Epithelial cell of esophagus (primary cell): Measurements from ENCODE around the gene XCR1.

Source experiments
- DNase-seq: peaks from one replicate; pipeline ENCODE4 v3.0.0; 2010; ENCODE audit warnings: low read depth
- H3K4me3 ChIP-seq: 2 replicates; pipeline ENCODE4 v1.5.1; 2011; ENCODE audit warnings: mild to moderate bottlenecking, low read length, control low read depth
- CTCF ChIP-seq: IDR thresholded peaks from 2 replicates; pipeline ENCODE4 v1.5.1; 2011; ENCODE audit warnings: low read depth, mild to moderate bottlenecking, low read length, control low read depth, inconsistent platforms; ENCODE audit not compliant: insufficient read depth; ENCODE audit errors: missing control alignments

XCR1 gene

GRCh38 chr3:45987368-45988291, 39.7 kb downstream of the XCR1 start:
- no peak overlapping the region for H3K4me3 ChIP-seq
- no peak for DNase-seq
- no peak for TF ChIP-seq CTCF

- peak; percentile 77 for DNase-seq
- TF ChIP-seq CTCF: no peak
- no peak overlapping the region for H3K4me3 ChIP-seq
Observed at GRCh38 chr3:45986303-45986982, 40.8 kb downstream of the XCR1 start.

GRCh38 chr3:45985532-45986302, 41.6 kb downstream of the XCR1 start:
- no peak overlapping the region for H3K4me3 ChIP-seq
- DNase-seq: no peak
- TF ChIP-seq CTCF: no peak

- no peak for TF ChIP-seq CTCF
- H3K4me3 ChIP-seq: no peak overlapping the region
Observed at GRCh38 chr3:45984331-45985312, 42.7 kb downstream of the XCR1 start.

GRCh38 chr3:45983770-45984169, 43.5 kb downstream of the XCR1 start:
- no peak for TF ChIP-seq CTCF
- H3K4me3 ChIP-seq: no peak overlapping the region
- no peak for DNase-seq

More at GRCh38 chr3:45984331-45985312, 42.7 kb downstream of the XCR1 start:
- DNase-seq: no peak

GRCh38 chr3:45981346-45982074, 45.8 kb downstream of the XCR1 start:
- TF ChIP-seq CTCF: no peak
- no peak overlapping the region for H3K4me3 ChIP-seq
- no peak for DNase-seq
